ENCODE measurements around the gene KLHDC8B. TPM values are rescaled to one million over a fixed set of nuclear protein-coding genes. Genes with fewer than 3 reads are reported as not detected.

The KLHDC8B gene
- total RNA-seq, 1 donor, result 23.8 TPM

DNA sequence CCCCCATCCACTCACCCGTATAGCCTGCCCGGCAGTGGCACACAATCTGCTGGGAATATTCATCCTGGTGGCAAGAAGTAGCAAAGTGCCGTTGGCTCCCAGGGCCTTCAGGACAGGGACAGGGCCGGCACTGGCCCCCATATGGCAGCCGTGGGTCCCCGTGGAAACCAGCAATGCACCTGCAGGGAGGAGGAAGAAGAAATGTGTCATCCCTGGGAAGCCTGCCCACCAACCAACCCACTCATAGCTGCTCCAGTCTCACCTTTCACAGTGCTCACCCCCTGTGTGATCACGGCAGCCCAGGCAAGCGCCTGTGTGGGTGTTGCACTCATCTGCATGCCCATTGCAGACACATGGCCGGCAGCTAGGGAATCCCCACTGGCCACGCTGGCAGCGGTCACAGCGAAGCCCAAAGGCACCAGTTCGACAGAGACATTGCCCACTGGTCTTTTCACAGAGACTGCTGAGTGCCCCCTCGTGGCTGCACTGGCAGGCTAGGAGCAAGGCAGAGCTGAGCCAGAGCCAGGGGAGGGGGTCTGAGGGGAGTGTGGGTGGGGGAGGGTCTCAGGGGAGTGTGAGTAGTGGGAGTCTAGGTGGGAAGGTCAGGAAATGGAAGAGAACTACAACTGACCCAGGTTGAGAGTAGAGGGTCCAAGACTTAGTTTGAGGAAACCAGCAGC, 46.3 kb upstream of the KLHDC8B start:
- no peak for DNase-seq (ENCODE audit: low read depth)
- TF ChIP-seq, protein P1, sequence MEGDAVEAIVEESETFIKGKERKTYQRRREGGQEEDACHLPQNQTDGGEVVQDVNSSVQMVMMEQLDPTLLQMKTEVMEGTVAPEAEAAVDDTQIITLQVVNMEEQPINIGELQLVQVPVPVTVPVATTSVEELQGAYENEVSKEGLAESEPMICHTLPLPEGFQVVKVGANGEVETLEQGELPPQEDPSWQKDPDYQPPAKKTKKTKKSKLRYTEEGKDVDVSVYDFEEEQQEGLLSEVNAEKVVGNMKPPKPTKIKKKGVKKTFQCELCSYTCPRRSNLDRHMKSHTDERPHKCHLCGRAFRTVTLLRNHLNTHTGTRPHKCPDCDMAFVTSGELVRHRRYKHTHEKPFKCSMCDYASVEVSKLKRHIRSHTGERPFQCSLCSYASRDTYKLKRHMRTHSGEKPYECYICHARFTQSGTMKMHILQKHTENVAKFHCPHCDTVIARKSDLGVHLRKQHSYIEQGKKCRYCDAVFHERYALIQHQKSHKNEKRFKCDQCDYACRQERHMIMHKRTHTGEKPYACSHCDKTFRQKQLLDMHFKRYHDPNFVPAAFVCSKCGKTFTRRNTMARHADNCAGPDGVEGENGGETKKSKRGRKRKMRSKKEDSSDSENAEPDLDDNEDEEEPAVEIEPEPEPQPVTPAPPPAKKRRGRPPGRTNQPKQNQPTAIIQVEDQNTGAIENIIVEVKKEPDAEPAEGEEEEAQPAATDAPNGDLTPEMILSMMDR (IDR thresholded peaks at IDR 0.05; ENCODE audit: insufficient read depth, low read length), result no peak
- H3K4me3 ChIP-seq (ENCODE audit: low read depth, low read length), result no peak overlapping the region

DNA sequence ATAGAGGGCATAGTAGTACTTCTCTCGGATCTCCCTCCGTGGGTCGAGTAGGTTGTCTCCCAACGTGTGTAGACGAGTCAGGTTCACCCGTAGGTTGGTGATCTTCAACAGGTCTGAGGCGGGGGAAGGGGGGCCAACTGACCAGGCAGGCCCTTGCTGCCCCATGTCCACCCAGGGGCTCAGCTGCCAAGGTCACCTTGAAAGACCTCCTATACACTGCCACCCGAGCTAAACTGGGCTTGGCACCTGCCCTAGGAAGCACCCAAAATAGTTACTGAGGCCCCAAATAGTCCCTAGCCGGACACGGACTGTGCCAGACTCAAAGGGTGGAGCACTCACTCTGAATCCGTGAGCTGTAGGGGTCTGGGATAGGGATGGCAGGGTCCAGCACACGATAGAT, 40.4 kb upstream of the KLHDC8B start:
- TF ChIP-seq, protein P1 (IDR thresholded peaks at IDR 0.05; ENCODE audit: insufficient read depth, low read length), result no peak
- DNase-seq (ENCODE audit: low read depth), result no peak
- peak overlapping the region; percentile 92 for H3K4me3 ChIP-seq (ENCODE audit: low read depth, low read length)

DNA sequence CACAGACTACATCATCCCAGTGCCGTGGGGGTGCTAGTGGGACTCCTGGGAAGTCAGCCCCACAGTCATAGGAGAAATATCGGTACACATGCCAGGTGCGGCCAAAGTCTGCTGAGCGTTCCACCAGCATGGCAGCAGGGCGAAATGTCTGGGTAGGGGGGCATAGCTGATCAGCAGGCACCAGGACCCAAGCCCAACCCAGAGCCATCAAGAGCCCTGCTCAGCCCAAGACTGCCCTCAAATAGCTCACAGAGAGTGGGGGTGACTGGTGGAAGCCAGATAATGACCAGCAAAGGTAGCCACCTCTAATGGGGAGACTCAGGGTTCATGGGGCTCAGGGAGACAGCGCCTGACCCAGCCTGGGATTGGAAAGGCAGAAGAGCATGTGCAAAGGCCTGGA, 39.8 kb upstream of the KLHDC8B start:
- TF ChIP-seq, protein P1 (IDR thresholded peaks at IDR 0.05; ENCODE audit: insufficient read depth, low read length), result no peak

DNA sequence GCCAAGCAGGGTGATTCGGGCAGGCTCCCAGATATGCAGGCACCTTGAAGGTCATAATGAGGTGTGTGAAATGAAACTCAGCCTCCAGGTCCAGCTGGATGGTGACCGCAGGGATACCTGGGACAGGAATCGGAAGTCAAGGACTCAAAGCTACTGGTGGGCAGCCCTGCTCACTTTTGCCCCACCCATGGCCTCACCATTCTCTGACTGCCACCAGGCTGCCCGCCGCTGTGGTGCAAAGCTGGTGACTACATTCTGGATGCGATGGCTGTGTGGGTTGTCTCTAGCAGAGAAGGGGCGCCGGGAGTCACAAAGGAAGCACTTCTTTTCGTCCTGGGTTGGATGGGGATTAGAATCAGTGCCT, 39.3 kb upstream of the KLHDC8B start:
- DNase-seq (ENCODE audit: low read depth), result no peak
- TF ChIP-seq, protein P1 (IDR thresholded peaks at IDR 0.05; ENCODE audit: insufficient read depth, low read length), result no peak
- H3K4me3 ChIP-seq (ENCODE audit: low read depth, low read length), result peak overlapping the region; percentile 92

More for the DNA sequence above, 39.8 kb upstream of the KLHDC8B start:
- peak overlapping the region; percentile 92 for H3K4me3 ChIP-seq (ENCODE audit: low read depth, low read length)
- DNase-seq (ENCODE audit: low read depth), result no peak

DNA sequence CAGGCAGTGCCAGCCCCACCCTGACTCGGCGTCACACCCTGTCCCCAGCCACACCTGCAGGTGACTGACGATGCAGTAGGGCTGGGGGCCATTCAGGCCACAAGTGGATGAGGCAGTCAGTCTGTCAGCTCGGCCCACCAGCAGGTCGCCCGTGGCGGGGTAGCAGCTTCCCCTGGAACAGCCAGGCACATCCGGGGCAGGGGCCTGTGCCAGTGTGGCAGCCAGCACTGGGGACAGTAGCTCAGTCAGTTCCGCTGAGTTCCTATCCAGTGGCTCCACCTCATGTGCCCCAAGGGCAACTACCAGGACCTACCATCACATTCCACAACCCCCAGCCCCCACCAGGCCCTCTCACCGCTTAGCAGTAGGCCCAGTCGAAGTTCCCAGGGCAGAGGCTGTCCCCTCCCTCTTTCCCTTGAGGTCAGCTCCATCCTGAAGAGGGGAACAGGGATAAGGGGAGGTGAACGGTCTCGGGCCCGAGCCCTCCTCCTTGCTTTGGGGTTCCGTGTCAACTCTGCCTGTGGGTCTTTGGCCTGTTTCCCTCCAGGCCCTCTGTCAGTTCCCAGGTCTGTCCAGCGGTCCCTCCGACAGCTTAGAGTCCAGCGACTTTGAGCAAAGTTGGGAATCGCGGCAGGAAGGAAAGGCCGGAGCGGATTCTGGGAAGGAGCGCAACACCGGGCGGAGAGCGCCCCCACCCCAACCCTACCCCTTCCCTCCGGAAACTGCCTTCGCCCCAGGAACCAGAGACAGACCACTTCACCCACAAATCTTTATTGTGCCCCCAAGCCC, 38.8 kb upstream of the KLHDC8B start, which contains the start of gene LAMB2:
LAMB2 (minus strand) TSS at position 614 of the 789 bp plus-strand sequence; CDS start at position 431, 183 bp downstream.
- peak within 1 kb of the TSS; percentile 92 for H3K4me3 ChIP-seq (ENCODE audit: low read depth, low read length)
- peak; percentile 84 for DNase-seq (ENCODE audit: low read depth)
- TF ChIP-seq, protein P1 (IDR thresholded peaks at IDR 0.05; ENCODE audit: insufficient read depth, low read length), result peak; percentile 7

DNA sequence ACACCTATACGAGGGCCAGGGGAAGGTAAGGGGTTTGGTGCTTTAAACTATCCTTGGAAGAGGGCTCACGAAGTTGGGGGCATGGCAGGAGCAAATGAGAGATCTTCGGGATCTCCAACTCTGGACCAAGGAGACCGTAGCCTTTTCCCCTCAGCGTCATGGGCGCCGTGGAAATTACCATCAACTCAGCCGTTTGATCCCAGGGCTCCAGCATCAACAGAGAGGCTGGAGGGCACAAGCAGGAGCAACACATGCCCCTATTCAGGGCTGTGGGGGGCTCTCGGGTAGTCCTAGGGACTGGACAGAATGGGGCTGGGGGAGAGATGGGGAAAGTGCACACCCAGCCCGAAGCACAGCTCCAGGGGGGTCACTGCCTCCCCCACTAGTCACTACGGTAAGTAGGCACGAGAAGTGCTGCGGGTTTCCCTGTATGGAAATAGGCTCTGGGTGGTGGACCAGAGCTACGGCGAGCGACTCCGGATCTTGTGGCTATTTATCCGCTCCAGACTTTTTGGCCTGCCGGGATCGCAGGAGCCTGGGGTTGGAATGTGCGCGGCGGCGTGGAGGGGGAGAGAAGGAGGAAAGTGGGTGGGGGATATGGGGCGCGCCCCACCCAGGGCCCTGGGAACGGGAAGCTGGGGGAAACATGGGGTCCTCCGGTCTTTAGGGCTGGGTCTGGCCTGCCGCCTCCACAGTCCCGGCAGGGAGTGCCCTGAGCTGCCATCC, 38.0 kb upstream of the KLHDC8B start:
- TF ChIP-seq, protein P1 (IDR thresholded peaks at IDR 0.05; ENCODE audit: insufficient read depth, low read length), result no peak
- peak overlapping the region; percentile 92 for H3K4me3 ChIP-seq (ENCODE audit: low read depth, low read length)
- peak; percentile 93 for DNase-seq (ENCODE audit: low read depth)
